ENCODE data around the gene MKX. TPM values are rescaled to one million over a fixed set of nuclear protein-coding genes. Genes with fewer than 3 reads are reported as not detected.

MKX gene
- total and polyA plus RNA-seq, 4 donors: 0.57 to 3.0 (median 2.0) TPM; not detected in 1

GRCh38 chr10:27695706-27696105 is 49.9 kb downstream of the MKX start:
- no peaks in the 10 kb centered on the region for H3K9me3 ChIP-seq (ENCODE audit: control insufficient read depth in 4 of 4, low read length in 3 of 4)
- peaks cover 0 to 12% (median 3%) of the 10 kb centered on the region in 4 donors for H3K4me1 ChIP-seq (ENCODE audit: control insufficient read depth in 4 of 4, insufficient read depth in 4 of 4, low read length in 3 of 4)
- no peak overlapping the region for H3K9ac ChIP-seq (ENCODE audit: low read depth in 1 of 2, low read length in 2 of 2)
- no peak for DNase-seq (ENCODE audit: low spot score)
- 90% methylated on average over 2 of the region's 2 CpGs for WGBS
- H3K36me3 ChIP-seq (ENCODE audit: control insufficient read depth in 4 of 4, insufficient read depth in 3 of 4, low read depth in 1 of 4, low read length in 3 of 4): no peaks in the 10 kb centered on the region
- TF ChIP-seq GABPA (IDR thresholded peaks at IDR 0.05 in 1 of 2, conservative IDR thresholded peaks at IDR 0.05 in 1 of 2) (no peak), EGR1 (IDR thresholded peaks at IDR 0.05; ENCODE audit: low read depth in 2 of 2) (no peak), HNF4G (IDR thresholded peaks at IDR 0.05) (no peak), RXRA (IDR thresholded peaks at IDR 0.05) (no peak), FOXA2 (IDR thresholded peaks at IDR 0.05) (no peak), NR2F2 (IDR thresholded peaks at IDR 0.05) (no peak), ATF3 (IDR thresholded peaks at IDR 0.05) (no peak), TAF1 (conservative IDR thresholded peaks at IDR 0.05) (no peak), YY1 (IDR thresholded peaks at IDR 0.05) (no peak), REST (IDR thresholded peaks at IDR 0.05) (no peak), ZBTB33 (IDR thresholded peaks at IDR 0.05) (no peak), FOXA1 (IDR thresholded peaks at IDR 0.05) (no peak), JUND (IDR thresholded peaks at IDR 0.05) (no peak), HNF4A (conservative IDR thresholded peaks at IDR 0.05) (no peak), SP1 (IDR thresholded peaks at IDR 0.05) (no peak)
- H3K4me3 ChIP-seq (ENCODE audit: low read depth in 1 of 3, low read length in 3 of 3): no peak overlapping the region
- no peaks in the 10 kb centered on the region for H3K27me3 ChIP-seq (ENCODE audit: control insufficient read depth in 4 of 4, insufficient read depth in 4 of 4, low read length in 3 of 4)
- no peak overlapping the region for H3K27ac ChIP-seq (ENCODE audit: low read depth in 1 of 2, low read length in 2 of 2)

GRCh38 chr10:27695088-27695487 is 50.5 kb downstream of the MKX start:
- no peak for DNase-seq (ENCODE audit: low spot score)
- Histone ChIP-seq H3K36me3 (ENCODE audit: control insufficient read depth in 4 of 4, insufficient read depth in 3 of 4, low read depth in 1 of 4, low read length in 3 of 4) (no peaks in the 10 kb centered on the region), H3K9me3 (ENCODE audit: control insufficient read depth in 4 of 4, low read length in 3 of 4) (no peaks in the 10 kb centered on the region), H3K27ac (ENCODE audit: low read depth in 1 of 2, low read length in 2 of 2) (no peak overlapping the region), H3K4me1 (ENCODE audit: control insufficient read depth in 4 of 4, insufficient read depth in 4 of 4, low read length in 3 of 4) (peaks cover 0 to 6% (median 3%) of the 10 kb centered on the region in 4 donors), H3K27me3 (ENCODE audit: control insufficient read depth in 4 of 4, insufficient read depth in 4 of 4, low read length in 3 of 4) (no peaks in the 10 kb centered on the region), H3K4me3 (ENCODE audit: low read depth in 1 of 3, low read length in 3 of 3) (no peak overlapping the region), H3K9ac (ENCODE audit: low read depth in 1 of 2, low read length in 2 of 2) (no peak overlapping the region)
- TF ChIP-seq HNF4G (IDR thresholded peaks at IDR 0.05) (no peak), MAX (IDR thresholded peaks at IDR 0.05) (no peak), RXRA (IDR thresholded peaks at IDR 0.05) (no peak), FOXA2 (IDR thresholded peaks at IDR 0.05) (no peak), CTCF (IDR thresholded peaks at IDR 0.05; ENCODE audit: low read depth, low read length, missing input control) (no peak), RAD21 (IDR thresholded peaks at IDR 0.05) (no peak), TAF1 (conservative IDR thresholded peaks at IDR 0.05) (no peak), REST (IDR thresholded peaks at IDR 0.05) (no peak), GABPA (IDR thresholded peaks at IDR 0.05 in 1 of 2, conservative IDR thresholded peaks at IDR 0.05 in 1 of 2) (no peak), HNF4A (conservative IDR thresholded peaks at IDR 0.05) (no peak), EGR1 (IDR thresholded peaks at IDR 0.05; ENCODE audit: low read depth in 2 of 2) (no peak), FOXA1 (IDR thresholded peaks at IDR 0.05) (no peak)
- 88% methylated on average over 6 of the region's 6 CpGs for WGBS

Data from liver (tissue), 9 donors.